ENCODE measurements around the gene KIF2A. TPM values are rescaled to one million over a fixed set of nuclear protein-coding genes. Genes with fewer than 3 reads are reported as not detected.

The KIF2A gene
- total and polyA plus RNA-seq, 2 of the 4 experiments (the other 2 are of a cell fraction), result 23.6 to 37.3 TPM

DNA sequence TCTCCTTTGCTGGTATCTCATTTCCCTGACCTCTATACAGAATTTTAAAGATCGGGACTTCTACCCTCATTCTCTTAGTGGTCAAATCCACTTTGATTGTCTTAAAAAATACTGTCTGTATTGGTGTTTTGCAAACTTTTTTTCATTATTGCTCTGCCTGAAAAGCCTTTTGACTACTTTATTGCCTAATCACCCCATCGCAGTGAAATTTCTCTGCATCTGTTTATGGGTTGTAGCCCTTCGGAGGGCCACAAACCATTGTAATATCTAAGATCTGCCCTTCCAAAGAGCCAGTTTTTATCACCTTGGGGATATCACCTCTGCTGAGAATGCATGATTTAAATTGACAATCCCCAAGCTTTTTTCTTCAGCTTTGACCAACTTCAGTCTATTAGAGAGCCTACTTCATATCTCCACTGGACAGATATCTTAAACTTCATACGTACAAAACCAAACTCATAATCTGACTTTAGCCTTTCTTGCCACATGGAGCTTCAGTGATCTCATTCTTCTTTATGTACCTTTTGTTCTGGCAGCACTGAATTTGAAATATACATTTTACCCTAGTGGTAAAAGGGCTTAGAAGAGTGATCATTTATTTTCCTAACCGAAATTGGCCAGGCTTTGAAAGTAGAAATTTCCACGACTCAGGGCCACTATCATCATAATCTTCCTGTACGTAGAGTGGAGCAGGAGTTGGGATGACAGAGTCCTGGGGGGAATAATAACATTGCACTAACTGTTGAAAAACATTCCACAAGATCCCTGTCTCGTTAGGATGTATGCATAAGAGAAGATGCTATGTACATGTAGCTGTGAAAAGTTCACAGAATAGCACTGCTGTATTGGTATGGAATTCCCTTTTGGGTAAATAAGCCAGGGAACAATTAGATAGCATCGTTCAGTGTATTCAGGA is 21.4 kb downstream of the KIF2A start:
- Histone ChIP-seq H4K91ac (ENCODE audit: insufficient read depth, low read depth, low read length) (no peak overlapping the region), H2BK5ac (ENCODE audit: low read depth, low read length, poor library complexity, severe bottlenecking) (no peak overlapping the region), H3K23ac (ENCODE audit: low read depth, low read length) (no peak overlapping the region), H3K27ac (ENCODE audit: insufficient read depth, low read length) (no peak overlapping the region), H3K4me3 (ENCODE audit: insufficient read depth, low read depth, low read length) (no peak overlapping the region), H3K27me3 (ENCODE audit: control insufficient read depth, insufficient read depth, low read length) (no peaks in the 10 kb centered on the region), H3K4me1 (ENCODE audit: control insufficient read depth, insufficient read depth, low read length) (0 out of 2 replicates have a peak, but pooled peaks cover 2% of the 10 kb centered on the region), H4K5ac (ENCODE audit: low read depth, low read length) (no peak overlapping the region), H3K4ac (ENCODE audit: low read depth, low read length) (no peak overlapping the region), H4K20me1 (ENCODE audit: insufficient read depth, low read length) (peaks cover 24% of the 10 kb centered on the region), H2AK9ac (replicated peaks; ENCODE audit: low read depth, low read length, poor library complexity) (no peak overlapping the region), H3K9me3 (ENCODE audit: control insufficient read depth, insufficient read depth, low read length) (no peaks in the 10 kb centered on the region), H2BK120ac (ENCODE audit: low read depth, low read length) (no peak overlapping the region), H4K8ac (ENCODE audit: low read depth in 2 of 2, low read length in 2 of 2) (no peak overlapping the region), H3K14ac (replicated peaks; ENCODE audit: low read depth, low read length) (no peak overlapping the region), H2AFZ (replicated peaks; ENCODE audit: low read length, poor library complexity) (no peak overlapping the region), H2BK20ac (ENCODE audit: low read depth, low read length) (no peak overlapping the region), H3K4me2 (ENCODE audit: low read depth, low read length) (no peak overlapping the region), H2AK5ac (ENCODE audit: low read depth, low read length) (no peak overlapping the region), H3K36me3 (ENCODE audit: control insufficient read depth, insufficient read depth, low read length) (no peaks in the 10 kb centered on the region), H3K56ac (ENCODE audit: extremely low read depth, insufficient read depth, low read length) (no peak overlapping the region), H3K9ac (ENCODE audit: low read depth, low read length) (no peak overlapping the region), H2BK15ac (ENCODE audit: low read depth, low read length) (no peak overlapping the region), H3K79me1 (ENCODE audit: low read depth in 1 of 2, low read length in 2 of 2) (peaks cover 12 to 53% of the 10 kb centered on the region in 2 experiments), H3K9me1 (ENCODE audit: insufficient read depth, low read length) (peaks cover 3% of the 10 kb centered on the region), H3K18ac (ENCODE audit: low read depth, low read length) (no peak overlapping the region)
- dilution Hi-C loops (cut with HindIII; ENCODE audit: low sequenced_read_pairs, unreplicated experiment) (no loop called here), in situ Hi-C loops (cut with MboI; ENCODE audit: low sequenced_read_pairs) (no loop called here), intact Hi-C loops (cut with micrococcal nuclease) (no loop called here)
- no TSS peak for BruUV-seq (replicated peaks)
- ATAC-seq (ENCODE audit: low read depth), result no peak
- WGBS, 2 experiments (ENCODE audit: extremely low coverage in 2 of 2, insufficient read length in 1 of 2), result no CpG with 5 or more reads among the region's 9 CpGs
- ChIA-PET CTCF (no interaction called here), POLR2A (ENCODE audit: unreplicated experiment) (no interaction called here)
- no peak for DNase-seq
- TF ChIP-seq RAD21 (IDR thresholded peaks at IDR 0.05; ENCODE audit: low read length), result no peak
- TF ChIP-seq RFX5 (IDR thresholded peaks at IDR 0.05; ENCODE audit: low read depth, low read length), result no peak
- TF ChIP-seq MAZ (IDR thresholded peaks at IDR 0.05; ENCODE audit: borderline replicate concordance, low read depth, low read length), result no peak
- TF ChIP-seq NFE2L2 (IDR thresholded peaks at IDR 0.05; ENCODE audit: low read depth, low read length), result no peak
- TF ChIP-seq, protein P1, sequence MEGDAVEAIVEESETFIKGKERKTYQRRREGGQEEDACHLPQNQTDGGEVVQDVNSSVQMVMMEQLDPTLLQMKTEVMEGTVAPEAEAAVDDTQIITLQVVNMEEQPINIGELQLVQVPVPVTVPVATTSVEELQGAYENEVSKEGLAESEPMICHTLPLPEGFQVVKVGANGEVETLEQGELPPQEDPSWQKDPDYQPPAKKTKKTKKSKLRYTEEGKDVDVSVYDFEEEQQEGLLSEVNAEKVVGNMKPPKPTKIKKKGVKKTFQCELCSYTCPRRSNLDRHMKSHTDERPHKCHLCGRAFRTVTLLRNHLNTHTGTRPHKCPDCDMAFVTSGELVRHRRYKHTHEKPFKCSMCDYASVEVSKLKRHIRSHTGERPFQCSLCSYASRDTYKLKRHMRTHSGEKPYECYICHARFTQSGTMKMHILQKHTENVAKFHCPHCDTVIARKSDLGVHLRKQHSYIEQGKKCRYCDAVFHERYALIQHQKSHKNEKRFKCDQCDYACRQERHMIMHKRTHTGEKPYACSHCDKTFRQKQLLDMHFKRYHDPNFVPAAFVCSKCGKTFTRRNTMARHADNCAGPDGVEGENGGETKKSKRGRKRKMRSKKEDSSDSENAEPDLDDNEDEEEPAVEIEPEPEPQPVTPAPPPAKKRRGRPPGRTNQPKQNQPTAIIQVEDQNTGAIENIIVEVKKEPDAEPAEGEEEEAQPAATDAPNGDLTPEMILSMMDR (conservative IDR thresholded peaks at IDR 0.05; ENCODE audit: low read depth, low read length), result no peak
- TF ChIP-seq CEBPB (IDR thresholded peaks at IDR 0.05; ENCODE audit: low read depth, low read length), result no peak
- no peak for TF ChIP-seq MAFK (IDR thresholded peaks at IDR 0.05; ENCODE audit: low read depth, low read length)
- no peak for TF ChIP-seq SMC3 (IDR thresholded peaks at IDR 0.05; ENCODE audit: low read depth, low read length)
- TF ChIP-seq MXI1 (IDR thresholded peaks at IDR 0.05; ENCODE audit: borderline replicate concordance, low read depth, low read length), result no peak
- TF ChIP-seq, protein P2, sequence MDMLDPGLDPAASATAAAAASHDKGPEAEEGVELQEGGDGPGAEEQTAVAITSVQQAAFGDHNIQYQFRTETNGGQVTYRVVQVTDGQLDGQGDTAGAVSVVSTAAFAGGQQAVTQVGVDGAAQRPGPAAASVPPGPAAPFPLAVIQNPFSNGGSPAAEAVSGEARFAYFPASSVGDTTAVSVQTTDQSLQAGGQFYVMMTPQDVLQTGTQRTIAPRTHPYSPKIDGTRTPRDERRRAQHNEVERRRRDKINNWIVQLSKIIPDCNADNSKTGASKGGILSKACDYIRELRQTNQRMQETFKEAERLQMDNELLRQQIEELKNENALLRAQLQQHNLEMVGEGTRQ (IDR thresholded peaks at IDR 0.05; ENCODE audit: low read depth, low read length), result no peak
- no peak for TF ChIP-seq BHLHE40 (IDR thresholded peaks at IDR 0.05; ENCODE audit: low read depth, low read length)
- no peak for TF ChIP-seq POLR2A (IDR thresholded peaks at IDR 0.05; ENCODE audit: low read depth, low read length)
- no peak for TF ChIP-seq CHD1 (IDR thresholded peaks at IDR 0.05; ENCODE audit: low read depth, low read length)
- no peak for TF ChIP-seq RCOR1 (IDR thresholded peaks at IDR 0.05; ENCODE audit: insufficient replicate concordance, low read length)
- TF ChIP-seq FOS (IDR thresholded peaks at IDR 0.05; ENCODE audit: low read depth, low read length), result no peak

Measured in IMR-90 (cell line).